H9 (cell line): ENCODE data around the gene GRB10. TPM values are rescaled to one million over a fixed set of nuclear protein-coding genes. Genes with fewer than 3 reads are reported as not detected.

Experiments
- DNase-seq: peaks from one replicate; pipeline ENCODE4 v3.0.0-alpha.2; 2017
- H2AFZ ChIP-seq: one replicate; pipeline ENCODE4 v1.6.1; 2013; ENCODE audit warnings: mild to moderate bottlenecking, low read length, control low read depth, moderate library complexity
- H2AK5ac ChIP-seq: 2 replicates; pipeline ENCODE4 v1.6.1; 2013; ENCODE audit warnings: low read length, control low read depth, mixed read lengths; ENCODE audit not compliant: insufficient read length
- H2BK120ac ChIP-seq: one replicate; pipeline ENCODE4 v1.6.1; 2013; ENCODE audit warnings: low read depth, mild to moderate bottlenecking, low read length, control low read depth, inconsistent platforms; ENCODE audit not compliant: poor library complexity, severe bottlenecking
- H2BK12ac ChIP-seq: 2 replicates; pipeline ENCODE4 v1.6.1; 2013; ENCODE audit warnings: low read length, control low read depth, mixed read lengths, low read depth; ENCODE audit not compliant: insufficient read length
- H2BK15ac ChIP-seq: 2 replicates; pipeline ENCODE4 v1.6.1; 2013; ENCODE audit warnings: low read depth, low read length, control low read depth
- H2BK20ac ChIP-seq: one replicate; pipeline ENCODE4 v1.6.1; 2013; ENCODE audit warnings: low read depth, mild to moderate bottlenecking, low read length, control low read depth, inconsistent platforms; ENCODE audit not compliant: poor library complexity, severe bottlenecking
- H2BK5ac ChIP-seq: 2 replicates; pipeline ENCODE4 v1.6.1; 2013; ENCODE audit warnings: low read length, control low read depth, mixed read lengths; ENCODE audit not compliant: insufficient read length
- H3K14ac ChIP-seq: 2 replicates; pipeline ENCODE4 v1.6.1; 2013; ENCODE audit warnings: low read length, control low read depth; ENCODE audit not compliant: insufficient read depth
- H3K18ac ChIP-seq: 2 replicates; pipeline ENCODE4 v1.6.1; 2013; ENCODE audit warnings: low read depth, mild to moderate bottlenecking, mixed read lengths, low read length, control low read depth; ENCODE audit not compliant: insufficient read length
- H3K23ac ChIP-seq: 2 replicates; pipeline ENCODE4 v1.6.1; 2013; ENCODE audit warnings: low read length, control low read depth, mixed read lengths, low read depth; ENCODE audit not compliant: insufficient read length
- H3K23me2 ChIP-seq: 2 replicates; pipeline ENCODE4 v1.6.1; 2013; ENCODE audit warnings: low read depth, mild to moderate bottlenecking, mixed read lengths, low read length, control low read depth; ENCODE audit not compliant: insufficient read length, poor library complexity, severe bottlenecking
- H3K27ac ChIP-seq: 2 replicates; pipeline ENCODE4 v1.5.1; 2013; ENCODE audit warnings: low read length, control low read depth, mixed read lengths, low read depth; ENCODE audit not compliant: insufficient read length
- H3K27me3 ChIP-seq: 2 replicates; pipeline ENCODE4 v1.6.1; 2013; ENCODE audit warnings: low read length, control low read depth, inconsistent platforms; ENCODE audit not compliant: insufficient read depth
- H3K4ac ChIP-seq: 2 replicates; pipeline ENCODE4 v1.6.1; 2013; ENCODE audit warnings: low read depth, mild to moderate bottlenecking, control low read depth, inconsistent platforms, low read length, moderate library complexity
- H3K4me1 ChIP-seq: 2 replicates; pipeline ENCODE4 v1.6.1; 2013; ENCODE audit warnings: low read length, control low read depth, inconsistent platforms; ENCODE audit not compliant: insufficient read depth
- H3K4me2 ChIP-seq: 2 replicates; pipeline ENCODE4 v1.6.1; 2013; ENCODE audit warnings: low read length, control low read depth, mixed read lengths; ENCODE audit not compliant: insufficient read length, insufficient read depth
- H3K56ac ChIP-seq: 2 replicates; pipeline ENCODE4 v1.6.1; 2013; ENCODE audit warnings: low read depth, mild to moderate bottlenecking, mixed read lengths, low read length, control low read depth; ENCODE audit not compliant: insufficient read length
- H3K79me1 ChIP-seq: 2 replicates; pipeline ENCODE4 v1.6.1; 2013; ENCODE audit warnings: low read depth, mild to moderate bottlenecking, moderate library complexity, low read length, control low read depth, inconsistent platforms; ENCODE audit not compliant: insufficient read depth, poor library complexity, severe bottlenecking
- H3K79me2 ChIP-seq: 2 replicates; pipeline ENCODE4 v1.6.1; 2013; ENCODE audit warnings: low read length, control low read depth, inconsistent platforms; ENCODE audit not compliant: insufficient read depth
- H3K9ac ChIP-seq: 2 replicates; pipeline ENCODE4 v1.6.1; 2013; ENCODE audit warnings: low read length, control low read depth, mixed read lengths; ENCODE audit not compliant: insufficient read length; ENCODE audit errors: extremely low read depth
- H3K9me3 ChIP-seq: one replicate; pipeline ENCODE4 v1.6.1; 2013; ENCODE audit warnings: low read depth, low read length, inconsistent platforms; ENCODE audit not compliant: control insufficient read depth
- H3T11ph ChIP-seq: one replicate; pipeline ENCODE4 v1.6.1; 2013; ENCODE audit warnings: mild to moderate bottlenecking, low read length, control low read depth, inconsistent platforms
- H4K20me1 ChIP-seq: one replicate; pipeline ENCODE4 v1.6.1; 2013; ENCODE audit not compliant: control insufficient read depth, insufficient read length, insufficient read depth
- H4K5ac ChIP-seq: 2 replicates; pipeline ENCODE4 v1.6.1; 2013; ENCODE audit warnings: low read depth, mild to moderate bottlenecking, mixed read lengths, low read length, control low read depth; ENCODE audit not compliant: insufficient read length
- H4K8ac ChIP-seq: replicated peaks from 2 replicates; pipeline ENCODE4 v1.6.1; 2013; ENCODE audit warnings: low read length, control low read depth, mixed read lengths, low read depth; ENCODE audit not compliant: insufficient read length
- H4K91ac ChIP-seq: 2 replicates; pipeline ENCODE4 v1.6.1; 2013; ENCODE audit warnings: low read depth, mild to moderate bottlenecking, moderate library complexity, mixed read lengths, low read length, control low read depth; ENCODE audit not compliant: insufficient read length
- H3K27ac Mint-ChIP-seq, 3 experiments: 2 replicates in 2 of 3; 3 replicates in 1 of 3; pipeline ENCODE4 v1.8.0; 2020 to 2021; ENCODE audit warnings: mixed read lengths in 3 of 3, mild to moderate bottlenecking in 1 of 3, moderate library complexity in 1 of 3
- H3K27me3 Mint-ChIP-seq: 2 replicates; pipeline ENCODE4 v1.8.0; 2021; ENCODE audit warnings: low read depth, mild to moderate bottlenecking, moderate library complexity, mixed read lengths
- H3K36me3 Mint-ChIP-seq, 3 experiments: 2 replicates in 2 of 3; 3 replicates in 1 of 3; pipeline ENCODE4 v1.8.0; 2020 to 2021; ENCODE audit warnings: low read depth in 3 of 3, mixed read lengths in 3 of 3; ENCODE audit not compliant: insufficient read depth in 1 of 3
- H3K4me1 Mint-ChIP-seq, 2 experiments: 2 replicates each; pipeline ENCODE4 v1.8.0; 2020; ENCODE audit warnings: mixed read lengths in 2 of 2
- H3K4me3 Mint-ChIP-seq, 2 experiments: 2 replicates in 1 of 2; 3 replicates in 1 of 2; pipeline ENCODE4 v1.8.0; 2020 to 2021; ENCODE audit warnings: mild to moderate bottlenecking in 2 of 2, mixed read lengths in 2 of 2, moderate library complexity in 1 of 2
- H3K9me3 Mint-ChIP-seq, 2 experiments: 2 replicates in 1 of 2; 3 replicates in 1 of 2; pipeline ENCODE4 v1.8.0; 2020; ENCODE audit warnings: mild to moderate bottlenecking in 2 of 2, mixed read lengths in 2 of 2, moderate library complexity in 1 of 2
- CTCF ChIP-seq: fragments of 200-600 bp; sonication (generic); conservative IDR thresholded peaks from 3 replicates; pipeline ENCODE4 v1.8.0; 2021; ENCODE audit warnings: antibody characterized with exemption, mild to moderate bottlenecking
- WGBS: extraction: QIAGEN DNeasy Blood & Tissue Kit; methylation state at CpG from one replicate; pipeline ENCODE4 v1.1.7; 2013; ENCODE audit warnings: missing lambda C conversion rate, low lambda C conversion rate, mixed read lengths; ENCODE audit not compliant: insufficient read length; ENCODE audit errors: extremely low coverage; 5-methylcytosine and 5-hydroxymethylcytosine counted together
- total RNA-seq: library from RNA; stranded (reverse); gene quantifications from 2 replicates; pipeline ENCODE4 v1.2.1, GENCODE V29; 2021

GRB10 gene
- total RNA-seq, 1 experiment from 2014 or later, result 108 TPM

- Histone ChIP-seq H2AK5ac (no peak overlapping the region), H3K9me3 (no peaks in the 10 kb centered on the region), H3K23ac (no peak overlapping the region), H2AFZ (no peak overlapping the region), H3K79me1 (no peaks in the 10 kb centered on the region), H3K27ac (no peak overlapping the region), H3K23me2 (no peaks in the 10 kb centered on the region), H3K56ac (no peak overlapping the region), H2BK15ac (no peak overlapping the region), H3K27me3 (no peaks in the 10 kb centered on the region), H4K5ac (no peak overlapping the region), H3T11ph (no peak overlapping the region), H4K8ac (no peak overlapping the region), H4K91ac (no peak overlapping the region), H3K79me2 (no peaks in the 10 kb centered on the region), H2BK120ac (no peak overlapping the region), H3K18ac (no peak overlapping the region), H2BK12ac (no peak overlapping the region), H3K9ac (no peak overlapping the region), H3K4ac (no peak overlapping the region), H2BK20ac (no peak overlapping the region), H3K14ac (no peak overlapping the region), H2BK5ac (no peak overlapping the region), H3K4me1 (no peaks in the 10 kb centered on the region), H4K20me1 (no peaks in the 10 kb centered on the region), H3K4me2 (no peak overlapping the region)
- Mint-ChIP-seq H3K36me3 (peaks cover 15 to 52% (median 32%) of the 10 kb centered on the region in 3 experiments; a peak in 6 of 7 replicates), H3K27ac (peak overlapping the region in 1 of 3 experiments; percentile 6; a peak in 4 of 7 replicates), H3K27me3 (no peaks in the 10 kb centered on the region), H3K4me1 (no peaks in the 10 kb centered on the region), H3K9me3 (no peaks in the 10 kb centered on the region), H3K4me3 (no peak overlapping the region)
- TF ChIP-seq CTCF, result no peak
- no peak for DNase-seq
- WGBS, result no CpG with 5 or more reads among the region's 9 CpGs
Measured at GRCh38 chr7:50661345-50662040, 121.2 kb downstream of the GRB10 start.
